Measurements from ENCODE around the gene RBM24. TPM values are rescaled to one million over a fixed set of nuclear protein-coding genes. Genes with fewer than 3 reads are reported as not detected.
"Not testable (repeated sequence)": the region's sequence is repeated elsewhere in the genome, so short reads cannot be mapped to it uniquely, and the experiment has no call there.

RBM24 gene
- total RNA-seq, 3 donors from 2014 or later (not counting 1 experiment from before 2014, with no cell fraction given): not detected

DNA sequence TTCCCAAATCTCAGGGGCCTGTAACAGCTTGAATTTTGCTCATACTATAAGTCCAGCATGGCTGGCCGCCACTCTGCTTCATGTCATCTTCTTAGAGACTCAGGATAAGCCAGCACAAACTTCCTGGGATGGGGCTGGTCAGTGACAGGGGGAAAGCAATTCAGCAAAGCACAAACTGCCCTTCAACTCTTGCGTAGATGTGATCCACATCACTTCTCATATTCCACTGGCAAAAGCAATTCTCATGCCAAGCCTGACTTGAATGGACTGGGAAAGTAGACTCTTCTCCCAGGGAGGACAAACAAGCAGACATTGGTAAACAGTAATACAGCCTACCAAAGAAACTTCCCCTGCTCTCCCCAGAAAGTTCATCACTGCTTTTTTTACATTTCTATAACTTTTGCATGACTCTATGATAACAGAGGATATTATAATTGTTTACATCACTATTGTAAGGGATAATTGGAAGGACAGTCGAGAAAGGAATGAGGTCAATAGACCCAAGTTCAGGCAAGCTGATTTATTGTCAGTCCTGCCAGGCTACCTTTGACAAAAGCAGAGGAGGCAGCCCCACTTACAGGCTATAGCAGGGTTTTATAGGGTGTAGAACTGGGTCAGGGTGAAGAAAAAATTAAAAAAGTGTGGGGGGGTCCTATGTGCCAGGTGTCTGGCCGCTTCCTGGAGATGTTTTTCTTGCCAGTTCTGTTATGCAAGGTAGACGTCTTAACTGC, 37.4 kb downstream of the RBM24 start:
- Mint-ChIP-seq H3K4me1 (no peaks in the 10 kb centered on the region), H3K36me3 (no peaks in the 10 kb centered on the region), H3K4me3 (no peak overlapping the region), H3K27ac (no peak overlapping the region), H3K27me3 (ENCODE audit: low read depth in 2 of 2) (no peaks in the 10 kb centered on the region), H3K9me3 (no peaks in the 10 kb centered on the region)
- no peaks in the 10 kb centered on the region for H3K9me3 ChIP-seq (ENCODE audit: control insufficient read depth, insufficient read depth, low read length)
- TF ChIP-seq, protein P1, sequence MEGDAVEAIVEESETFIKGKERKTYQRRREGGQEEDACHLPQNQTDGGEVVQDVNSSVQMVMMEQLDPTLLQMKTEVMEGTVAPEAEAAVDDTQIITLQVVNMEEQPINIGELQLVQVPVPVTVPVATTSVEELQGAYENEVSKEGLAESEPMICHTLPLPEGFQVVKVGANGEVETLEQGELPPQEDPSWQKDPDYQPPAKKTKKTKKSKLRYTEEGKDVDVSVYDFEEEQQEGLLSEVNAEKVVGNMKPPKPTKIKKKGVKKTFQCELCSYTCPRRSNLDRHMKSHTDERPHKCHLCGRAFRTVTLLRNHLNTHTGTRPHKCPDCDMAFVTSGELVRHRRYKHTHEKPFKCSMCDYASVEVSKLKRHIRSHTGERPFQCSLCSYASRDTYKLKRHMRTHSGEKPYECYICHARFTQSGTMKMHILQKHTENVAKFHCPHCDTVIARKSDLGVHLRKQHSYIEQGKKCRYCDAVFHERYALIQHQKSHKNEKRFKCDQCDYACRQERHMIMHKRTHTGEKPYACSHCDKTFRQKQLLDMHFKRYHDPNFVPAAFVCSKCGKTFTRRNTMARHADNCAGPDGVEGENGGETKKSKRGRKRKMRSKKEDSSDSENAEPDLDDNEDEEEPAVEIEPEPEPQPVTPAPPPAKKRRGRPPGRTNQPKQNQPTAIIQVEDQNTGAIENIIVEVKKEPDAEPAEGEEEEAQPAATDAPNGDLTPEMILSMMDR (IDR thresholded peaks at IDR 0.05): no peak
- no peak for ATAC-seq
- DNase-seq: no peak
- H3K27me3 ChIP-seq (ENCODE audit: control insufficient read depth, insufficient read depth, low read length): no peaks in the 10 kb centered on the region
- no peak overlapping the region for H3K27ac ChIP-seq (ENCODE audit: low read length)
- no peak overlapping the region for H3K4me3 ChIP-seq (ENCODE audit: low read length)
- no peaks in the 10 kb centered on the region for H3K4me1 ChIP-seq (ENCODE audit: control insufficient read depth, insufficient read depth, low read length)
- H3K36me3 ChIP-seq (ENCODE audit: control insufficient read depth, insufficient read depth, low read length): no peaks in the 10 kb centered on the region
- WGBS (ENCODE audit: insufficient coverage): 84% methylated on average over 5 of the region's 5 CpGs
- intact Hi-C loops (cut with micrococcal nuclease): no loop called here

DNA sequence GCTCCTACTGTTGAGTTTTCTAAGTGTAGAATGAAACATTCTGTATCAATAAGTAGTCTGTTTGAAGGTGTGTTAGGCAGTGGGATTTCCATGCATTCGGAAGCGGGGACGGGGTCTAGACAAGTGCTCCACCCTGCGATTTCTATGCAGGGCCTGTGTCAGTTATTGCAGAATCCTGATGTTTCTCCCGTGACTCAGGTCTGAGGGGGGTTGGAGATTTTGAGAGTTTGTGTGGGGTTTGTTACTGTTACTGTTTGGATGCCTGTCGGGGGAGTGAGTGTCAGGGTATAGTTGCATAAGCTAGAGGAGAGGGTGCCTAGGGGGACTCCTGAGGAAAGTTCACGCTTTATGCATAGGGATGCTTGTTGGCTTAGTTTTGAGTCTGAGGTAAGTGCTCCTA, 39.1 kb downstream of the RBM24 start:
- H3K36me3 Mint-ChIP-seq; H3K4me3 Mint-ChIP-seq; H3K27me3 ChIP-seq (ENCODE audit: control insufficient read depth, insufficient read depth, low read length); H3K27ac Mint-ChIP-seq; H3K9me3 ChIP-seq (ENCODE audit: control insufficient read depth, insufficient read depth, low read length); DNase-seq; H3K4me1 Mint-ChIP-seq; intact Hi-C loops (cut with micrococcal nuclease); ATAC-seq; H3K4me1 ChIP-seq (ENCODE audit: control insufficient read depth, insufficient read depth, low read length); H3K4me3 ChIP-seq (ENCODE audit: low read length); H3K27ac ChIP-seq (ENCODE audit: low read length); H3K36me3 ChIP-seq (ENCODE audit: control insufficient read depth, insufficient read depth, low read length); H3K27me3 Mint-ChIP-seq (ENCODE audit: low read depth in 2 of 2); H3K9me3 Mint-ChIP-seq: not testable (repeated sequence)
- 94% methylated on average over 7 of the region's 7 CpGs for WGBS (ENCODE audit: insufficient coverage)

DNA sequence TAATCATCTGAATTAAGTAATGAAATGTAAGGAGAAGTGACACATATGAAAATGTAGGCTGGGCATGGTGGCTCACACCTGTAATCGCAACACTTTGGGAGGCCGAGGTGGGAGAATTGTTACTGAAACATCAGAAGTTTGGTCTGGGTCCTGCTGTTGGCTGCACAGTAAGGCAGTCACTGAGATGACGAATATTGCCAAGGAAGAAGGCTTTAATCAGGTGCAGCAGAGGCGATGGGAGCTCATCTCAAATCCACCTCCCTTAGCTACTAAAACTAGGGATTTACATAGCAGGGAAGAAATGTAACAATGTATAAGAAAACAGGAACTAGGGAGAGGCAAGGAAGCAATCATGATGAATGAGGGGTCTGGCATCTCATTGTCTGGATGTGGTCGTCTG, 50.1 kb downstream of the RBM24 start:
- Mint-ChIP-seq H3K27me3 (ENCODE audit: low read depth in 2 of 2) (no peaks in the 10 kb centered on the region), H3K4me1 (no peaks in the 10 kb centered on the region), H3K4me3 (no peak overlapping the region), H3K9me3 (no peaks in the 10 kb centered on the region), H3K36me3 (no peaks in the 10 kb centered on the region), H3K27ac (no peak overlapping the region)
- H3K27ac ChIP-seq (ENCODE audit: low read length): no peak overlapping the region
- TF ChIP-seq, protein P1 (IDR thresholded peaks at IDR 0.05): no peak
- DNase-seq (no peak), ATAC-seq (no peak)
- no peaks in the 10 kb centered on the region for H3K4me1 ChIP-seq (ENCODE audit: control insufficient read depth, insufficient read depth, low read length)
- WGBS (ENCODE audit: insufficient coverage): 83% methylated on average over 4 of the region's 5 CpGs
- H3K4me3 ChIP-seq (ENCODE audit: low read length): no peak overlapping the region
- H3K36me3 ChIP-seq (ENCODE audit: control insufficient read depth, insufficient read depth, low read length): no peaks in the 10 kb centered on the region
- H3K9me3 ChIP-seq (ENCODE audit: control insufficient read depth, insufficient read depth, low read length): no peaks in the 10 kb centered on the region
- no peaks in the 10 kb centered on the region for H3K27me3 ChIP-seq (ENCODE audit: control insufficient read depth, insufficient read depth, low read length)
- intact Hi-C loops (cut with micrococcal nuclease): no loop called here

DNA sequence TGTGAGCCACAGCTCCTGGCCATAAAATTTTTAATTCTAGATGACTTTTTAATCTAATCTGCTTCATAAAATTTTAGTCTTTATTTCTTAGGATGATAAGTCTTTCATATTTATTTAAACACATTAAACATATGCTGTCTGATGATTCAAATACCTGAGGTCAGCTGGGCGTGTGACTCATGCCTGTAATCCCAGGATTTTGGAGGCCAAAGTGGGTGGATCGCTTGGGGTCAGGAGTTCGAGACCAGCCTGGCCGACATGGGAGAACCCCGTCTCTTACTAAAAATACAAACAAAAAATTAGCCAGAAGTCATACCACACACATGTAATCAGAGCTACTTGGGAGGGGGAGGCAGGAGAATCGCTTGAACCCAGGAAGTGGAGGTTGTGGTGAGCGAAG, 53.1 kb downstream of the RBM24 start:
- Mint-ChIP-seq H3K4me1 (no peaks in the 10 kb centered on the region), H3K9me3 (no peaks in the 10 kb centered on the region), H3K36me3 (no peaks in the 10 kb centered on the region), H3K27me3 (ENCODE audit: low read depth in 2 of 2) (peaks cover 0 to 3% of the 10 kb centered on the region in 2 donors), H3K4me3 (no peak overlapping the region), H3K27ac (no peak overlapping the region)
- intact Hi-C loops (cut with micrococcal nuclease): no loop called here
- Histone ChIP-seq H3K36me3 (ENCODE audit: control insufficient read depth, insufficient read depth, low read length) (no peaks in the 10 kb centered on the region), H3K9me3 (ENCODE audit: control insufficient read depth, insufficient read depth, low read length) (no peaks in the 10 kb centered on the region), H3K4me1 (ENCODE audit: control insufficient read depth, insufficient read depth, low read length) (no peaks in the 10 kb centered on the region), H3K4me3 (ENCODE audit: low read length) (no peak overlapping the region), H3K27me3 (ENCODE audit: control insufficient read depth, insufficient read depth, low read length) (no peaks in the 10 kb centered on the region), H3K27ac (ENCODE audit: low read length) (no peak overlapping the region)
- whole genome bisulfite sequencing (ENCODE audit: insufficient coverage): 97% methylated on average over 2 of the region's 7 CpGs
- DNase-seq (no peak), ATAC-seq (no peak)
- TF ChIP-seq, protein P1 (IDR thresholded peaks at IDR 0.05): no peak
